K562 (cell line): Measurements from ENCODE around the gene AGPAT3.

ENCODE experiments used
- CTCF ChIP-seq, 3 experiments: IDR thresholded peaks in 2 of 3; conservative IDR thresholded peaks in 1 of 3; 2 replicates each; pipeline ENCODE4 v1.5.1; 2011 to 2012; ENCODE audit warnings: low read length in 3 of 3, mild to moderate bottlenecking in 3 of 3, control low read depth in 2 of 3, improper control_type of control experiment in 1 of 3, inconsistent platforms in 1 of 3, low read depth in 1 of 3, mixed read lengths in 1 of 3, moderate library complexity in 1 of 3; ENCODE audit not compliant: insufficient read depth in 2 of 3
- SRF ChIP-seq, 2 experiments: fragments of 250-450, 450-650 bp in 1 of 2; sonication (Bioruptor Pico) in 1 of 2; sonication (generic) in 1 of 2; formaldehyde crosslinking; IDR thresholded peaks; 2 replicates each; pipeline versions ENCODE4 v1.5.0 to v1.5.1; 2020 to 2022; ENCODE audit warnings: mild to moderate bottlenecking in 1 of 2, missing genetic modification reagents in 1 of 2
- TFE3 ChIP-seq: fragments of 450-650 bp; formaldehyde crosslinking; IDR thresholded peaks from 2 replicates; pipeline ENCODE4 v1.4.0; 2020; ENCODE audit warnings: mild to moderate bottlenecking, mixed read lengths

GRCh38 chr21:43965911-43966585 lies 101.0 kb downstream of the AGPAT3 start:
- no peak for TF ChIP-seq CTCF (IDR thresholded peaks at IDR 0.05 in 2 of 3, conservative IDR thresholded peaks at IDR 0.05 in 1 of 3; ENCODE audit: insufficient read depth in 2 of 3, low read depth in 1 of 3, low read length in 3 of 3)
- no peak for TF ChIP-seq TFE3
- no peak for TF ChIP-seq SRF (CRISPR knock-in tag; IDR thresholded peaks at IDR 0.05)
